ENCODE results near the gene FAM209B. TPM values are rescaled to one million over a fixed set of nuclear protein-coding genes. Genes with fewer than 3 reads are reported as not detected.

The FAM209B gene
- total and polyA plus RNA-seq, 9 of the 15 experiments (the other 6 are each of a cell fraction or from before 2014, with no cell fraction given): 0.34 to 0.40 (median 0.36) TPM; not detected in 6

DNA sequence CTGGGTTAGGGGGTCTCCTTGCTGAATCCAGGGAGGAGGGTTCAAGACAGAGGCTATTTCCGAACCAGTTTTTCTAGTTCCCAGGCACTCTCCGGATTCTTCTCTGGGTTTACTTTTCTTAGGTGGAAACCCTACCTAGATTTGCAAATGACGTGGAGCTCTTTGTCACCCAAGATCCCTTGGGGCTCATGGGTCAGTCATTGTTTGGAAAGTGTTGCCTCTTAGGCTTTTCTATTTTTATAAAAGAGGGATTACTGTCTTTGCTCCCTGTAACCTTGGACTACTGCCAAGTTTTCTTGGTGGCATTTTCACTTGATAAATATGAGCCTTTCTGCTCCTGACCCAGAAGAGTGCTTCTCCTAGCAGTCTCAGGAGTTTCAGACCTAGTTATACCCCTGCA is 33.6 kb downstream of the FAM209B start:
- H3K79me2 ChIP-seq (ENCODE audit: control insufficient read depth, insufficient read depth, low read length): no peaks in the 10 kb centered on the region
- CTCF ChIA-PET (ENCODE audit: low intra/inter-chr PET ratio): no interaction called here
- 5% methylated on average over 3 of the region's 3 CpGs for WGBS (ENCODE audit: insufficient coverage, low coverage, missing lambda C conversion rate)
- H3K4me3 ChIP-seq: no peak overlapping the region
- H3K27ac ChIP-seq (ENCODE audit: extremely low read depth, low read depth, low read length): no peak overlapping the region
- H2AFZ ChIP-seq (ENCODE audit: low read depth, low read length): no peak overlapping the region
- H3K9me3 ChIP-seq (replicated peaks; ENCODE audit: control insufficient read depth, insufficient read depth, low read depth, low read length): no peaks in the 10 kb centered on the region
- H3K36me3 ChIP-seq (ENCODE audit: control insufficient read depth, insufficient read depth, low read length): no peaks in the 10 kb centered on the region
- ATAC-seq (no peak), DNase-seq (ENCODE audit: extremely low read depth in 1 of 4, low spot score in 3 of 4) (peak in 1 of 4 experiments; percentile 14), FAIRE-seq (no peak)
- BruUV-seq (replicated peaks): no TSS peak
- H3K4me2 ChIP-seq (ENCODE audit: insufficient read depth, low read length): no peak overlapping the region
- H3K9me1 ChIP-seq (ENCODE audit: control insufficient read depth, insufficient read depth, low read length): no peaks in the 10 kb centered on the region
- no peak overlapping the region for H3K9ac ChIP-seq (ENCODE audit: insufficient read depth in 1 of 2, low read depth in 2 of 2, low read length in 2 of 2)
- POLR2A ChIA-PET: interaction anchor here (0.7 kb wide), 1 partner anchor 9 kb away, joined by 3 read pairs; no protein-coding TSS in a partner anchor
- in situ Hi-C loops (cut with MboI): no loop called here
- no peaks in the 10 kb centered on the region for H3K4me1 ChIP-seq (replicated peaks in 1 of 2; ENCODE audit: control insufficient read depth in 2 of 2, insufficient read depth in 2 of 2, low read length in 2 of 2)
- no peaks in the 10 kb centered on the region for H4K20me1 ChIP-seq (replicated peaks; ENCODE audit: control insufficient read depth, insufficient read depth, low read length)
- intact Hi-C loops (cut with micrococcal nuclease): no loop called here
- peaks cover 10 to 11% of the 10 kb centered on the region in 2 experiments; a peak in 2 of 5 replicates for H3K27me3 ChIP-seq (ENCODE audit: control insufficient read depth in 2 of 2, insufficient read depth in 2 of 2, low read length in 2 of 2)
- no peak for TF ChIP-seq RNF2 (IDR thresholded peaks at IDR 0.05)
- peak; percentile 87 for TF ChIP-seq NFIC (IDR thresholded peaks at IDR 0.05)
- no peak for TF ChIP-seq CBX2 (IDR thresholded peaks at IDR 0.05; ENCODE audit: insufficient read depth, low read length, poor library complexity, severe bottlenecking)
- no peak for TF ChIP-seq NR4A1 (CRISPR knock-in tag; IDR thresholded peaks at IDR 0.05)
- no peak for TF ChIP-seq NR4A1 (tag; IDR thresholded peaks at IDR 0.05)

DNA sequence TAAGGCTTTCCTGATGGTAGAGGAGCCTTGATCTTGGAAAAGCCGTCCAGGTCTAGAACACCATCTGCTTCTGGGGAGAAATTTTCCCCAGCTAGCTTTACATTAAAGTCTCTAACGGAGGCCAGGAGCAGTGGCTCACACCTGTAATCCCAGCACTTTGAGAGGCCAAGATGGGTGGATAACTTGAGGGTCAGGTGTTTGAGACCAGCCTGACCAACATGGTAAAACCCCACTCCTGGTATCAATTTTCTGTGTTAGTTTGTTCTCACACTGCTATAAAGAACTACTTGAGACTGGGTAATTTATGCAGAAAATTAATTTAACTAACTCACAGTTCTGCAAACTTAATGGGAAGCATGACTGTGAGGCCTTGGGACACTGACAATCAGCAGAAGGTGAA is 37.8 kb downstream of the FAM209B start:
- H3K9me1 ChIP-seq (ENCODE audit: control insufficient read depth, insufficient read depth, low read length): no peaks in the 10 kb centered on the region
- ChIA-PET CTCF (ENCODE audit: low intra/inter-chr PET ratio) (no interaction called here), POLR2A (no interaction called here)
- no peak overlapping the region for H3K4me2 ChIP-seq (ENCODE audit: insufficient read depth, low read length)
- ATAC-seq (no peak), DNase-seq (ENCODE audit: extremely low read depth in 1 of 4, low spot score in 3 of 4) (no peak), FAIRE-seq (no peak)
- no CpG with 5 or more reads among the region's 2 CpGs for WGBS (ENCODE audit: insufficient coverage, low coverage, missing lambda C conversion rate)
- TF ChIP-seq ZNF707 (CRISPR knock-in tag; conservative IDR thresholded peaks at IDR 0.05) (peak; percentile 68; the same call in 1 of the 2 replicates), NFE2L1 (tag; IDR thresholded peaks at IDR 0.05; ENCODE audit: borderline replicate concordance, low read depth) (no peak)
- H3K4me1 ChIP-seq (replicated peaks in 1 of 2; ENCODE audit: control insufficient read depth in 2 of 2, insufficient read depth in 2 of 2, low read length in 2 of 2): no peaks in the 10 kb centered on the region
- no peak overlapping the region for H3K27ac ChIP-seq (ENCODE audit: extremely low read depth, low read depth, low read length)
- no peak overlapping the region for H2AFZ ChIP-seq (ENCODE audit: low read depth, low read length)
- no TSS peak for BruUV-seq (replicated peaks)
- in situ Hi-C loops (cut with MboI) (no loop called here), intact Hi-C loops (cut with micrococcal nuclease) (no loop called here)
- peaks cover 5 to 31% of the 10 kb centered on the region in 2 experiments; a peak in 3 of 5 replicates for H3K27me3 ChIP-seq (ENCODE audit: control insufficient read depth in 2 of 2, insufficient read depth in 2 of 2, low read length in 2 of 2)
- no peaks in the 10 kb centered on the region for H4K20me1 ChIP-seq (replicated peaks; ENCODE audit: control insufficient read depth, insufficient read depth, low read length)
- no peaks in the 10 kb centered on the region for H3K36me3 ChIP-seq (ENCODE audit: control insufficient read depth, insufficient read depth, low read length)
- H3K4me3 ChIP-seq: no peak overlapping the region
- H3K9ac ChIP-seq (ENCODE audit: insufficient read depth in 1 of 2, low read depth in 2 of 2, low read length in 2 of 2): no peak overlapping the region
- no peaks in the 10 kb centered on the region for H3K9me3 ChIP-seq (replicated peaks; ENCODE audit: control insufficient read depth, insufficient read depth, low read depth, low read length)
- no peaks in the 10 kb centered on the region for H3K79me2 ChIP-seq (ENCODE audit: control insufficient read depth, insufficient read depth, low read length)

Measured in K562 (cell line).